Stimulated activated CD4-positive, alpha-beta T cell treated with anti-CD3 and anti-CD28 coated beads, Interleukin-1b, Interleukin-23, amount 100 ng/mL, for 24 hours (primary cell): Measurements from ENCODE around the gene ARHGEF10L.
"Not testable (repeated sequence)": the region's sequence is repeated elsewhere in the genome, so short reads cannot be mapped to it uniquely, and the experiment has no call there.

Experiments used
- DNase-seq, 4 experiments: peaks; one replicate each; pipeline ENCODE4 v3.0.0-alpha.2; 2020; ENCODE audit warnings: low read depth in 4 of 4, low spot score in 1 of 4

Gene ARHGEF10L, protein sequence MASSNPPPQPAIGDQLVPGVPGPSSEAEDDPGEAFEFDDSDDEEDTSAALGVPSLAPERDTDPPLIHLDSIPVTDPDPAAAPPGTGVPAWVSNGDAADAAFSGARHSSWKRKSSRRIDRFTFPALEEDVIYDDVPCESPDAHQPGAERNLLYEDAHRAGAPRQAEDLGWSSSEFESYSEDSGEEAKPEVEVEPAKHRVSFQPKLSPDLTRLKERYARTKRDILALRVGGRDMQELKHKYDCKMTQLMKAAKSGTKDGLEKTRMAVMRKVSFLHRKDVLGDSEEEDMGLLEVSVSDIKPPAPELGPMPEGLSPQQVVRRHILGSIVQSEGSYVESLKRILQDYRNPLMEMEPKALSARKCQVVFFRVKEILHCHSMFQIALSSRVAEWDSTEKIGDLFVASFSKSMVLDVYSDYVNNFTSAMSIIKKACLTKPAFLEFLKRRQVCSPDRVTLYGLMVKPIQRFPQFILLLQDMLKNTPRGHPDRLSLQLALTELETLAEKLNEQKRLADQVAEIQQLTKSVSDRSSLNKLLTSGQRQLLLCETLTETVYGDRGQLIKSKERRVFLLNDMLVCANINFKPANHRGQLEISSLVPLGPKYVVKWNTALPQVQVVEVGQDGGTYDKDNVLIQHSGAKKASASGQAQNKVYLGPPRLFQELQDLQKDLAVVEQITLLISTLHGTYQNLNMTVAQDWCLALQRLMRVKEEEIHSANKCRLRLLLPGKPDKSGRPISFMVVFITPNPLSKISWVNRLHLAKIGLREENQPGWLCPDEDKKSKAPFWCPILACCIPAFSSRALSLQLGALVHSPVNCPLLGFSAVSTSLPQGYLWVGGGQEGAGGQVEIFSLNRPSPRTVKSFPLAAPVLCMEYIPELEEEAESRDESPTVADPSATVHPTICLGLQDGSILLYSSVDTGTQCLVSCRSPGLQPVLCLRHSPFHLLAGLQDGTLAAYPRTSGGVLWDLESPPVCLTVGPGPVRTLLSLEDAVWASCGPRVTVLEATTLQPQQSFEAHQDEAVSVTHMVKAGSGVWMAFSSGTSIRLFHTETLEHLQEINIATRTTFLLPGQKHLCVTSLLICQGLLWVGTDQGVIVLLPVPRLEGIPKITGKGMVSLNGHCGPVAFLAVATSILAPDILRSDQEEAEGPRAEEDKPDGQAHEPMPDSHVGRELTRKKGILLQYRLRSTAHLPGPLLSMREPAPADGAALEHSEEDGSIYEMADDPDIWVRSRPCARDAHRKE (N-terminal part only)

DNA sequence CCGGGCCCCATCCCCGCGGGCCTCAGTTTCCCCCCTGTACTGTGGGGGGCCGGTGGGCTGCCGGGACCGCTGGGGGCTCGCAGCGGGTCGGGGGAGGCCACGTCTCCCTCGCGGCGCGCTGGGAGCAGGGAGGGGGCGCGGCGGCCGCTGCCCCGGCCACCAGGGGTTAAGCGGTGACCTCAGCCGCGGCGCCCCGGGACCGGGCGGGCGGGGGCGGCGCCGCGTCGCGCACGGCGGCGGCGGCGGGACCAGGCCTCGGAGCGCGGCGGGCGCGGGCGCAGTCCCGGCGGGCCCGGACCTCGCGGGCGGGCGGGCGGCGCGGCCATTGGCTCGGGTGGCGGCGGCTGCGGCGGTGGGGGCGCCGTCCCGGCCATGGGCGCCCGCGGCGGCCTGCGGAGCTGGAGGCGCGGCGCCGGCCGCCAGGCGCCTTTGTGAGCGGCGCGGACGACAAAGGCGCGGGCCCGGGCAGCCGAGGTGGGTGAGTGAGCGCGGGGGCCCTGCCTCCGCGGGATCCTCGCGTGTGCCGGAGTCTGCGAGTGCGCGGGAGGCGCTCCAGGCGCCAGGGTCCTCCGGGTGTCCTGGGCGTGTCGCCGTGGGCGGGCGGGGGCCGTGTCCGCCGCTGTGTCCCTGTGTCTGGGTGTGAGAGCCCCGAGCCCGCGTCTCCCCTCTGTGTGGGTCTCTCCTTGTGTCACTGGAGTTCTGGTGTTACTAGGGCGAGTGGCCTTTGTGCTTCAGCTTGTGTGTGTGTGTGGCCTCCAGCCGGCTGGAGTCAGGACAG lies at the start of gene ARHGEF10L:
Gene ARHGEF10L, plus strand, starts transcription at position 222 of the 778 bp plus-strand sequence. CDS start 40,898 bp downstream, outside the sequence.
- DNase-seq: no peak

DNA sequence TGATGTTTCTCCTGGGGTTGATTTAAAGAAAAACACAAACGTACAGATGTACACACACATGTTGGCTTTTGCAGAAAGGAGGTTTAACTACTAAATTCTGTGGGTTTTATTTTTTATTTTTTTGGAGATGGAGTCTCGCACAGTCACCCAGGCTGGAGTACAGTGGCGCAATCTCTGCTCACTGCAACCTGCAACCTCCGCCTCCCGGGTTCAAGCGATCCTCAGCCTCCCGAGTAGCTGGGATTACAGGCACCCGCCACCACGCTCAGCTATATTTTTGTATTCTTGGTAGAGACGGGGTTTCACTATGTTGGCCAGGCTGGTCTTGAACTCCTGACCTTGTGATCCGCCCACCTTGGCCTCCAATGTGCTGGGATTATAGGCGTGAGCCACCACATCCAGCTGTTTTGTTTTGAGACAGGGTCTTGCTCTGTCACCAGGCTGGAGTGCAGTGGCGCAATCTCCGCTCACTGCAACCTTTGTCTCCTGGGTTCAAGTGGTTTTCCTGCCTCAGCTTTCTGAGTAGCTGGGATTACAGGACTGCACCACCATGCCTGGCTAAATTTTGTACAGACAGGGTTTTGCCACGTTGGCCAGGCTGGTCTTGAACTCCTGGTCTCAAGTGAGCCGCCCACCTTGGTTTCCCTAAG lies 49.6 kb upstream of the ARHGEF10L start:
- DNase-seq: not testable (repeated sequence)

DNA sequence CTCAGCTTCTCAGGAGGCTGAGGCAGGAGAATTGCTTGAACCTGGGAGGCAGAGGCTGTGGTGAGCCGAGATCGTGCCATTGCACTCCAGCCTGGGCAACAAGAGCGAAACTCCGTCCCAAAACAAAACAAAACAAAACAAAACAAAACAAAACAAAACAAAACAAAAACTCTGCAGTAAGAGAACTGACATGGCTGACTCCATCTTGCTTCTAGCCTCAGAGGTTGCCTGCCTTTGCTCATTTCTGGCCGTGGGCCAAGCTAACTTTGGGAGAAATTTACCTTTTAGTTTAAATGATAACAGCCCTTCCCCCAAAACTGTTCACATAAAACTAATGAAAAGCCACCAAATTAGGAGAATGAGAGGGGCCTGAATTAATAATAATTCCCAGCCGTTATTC lies 48.8 kb upstream of the ARHGEF10L start:
- not testable (repeated sequence) for DNase-seq

DNA sequence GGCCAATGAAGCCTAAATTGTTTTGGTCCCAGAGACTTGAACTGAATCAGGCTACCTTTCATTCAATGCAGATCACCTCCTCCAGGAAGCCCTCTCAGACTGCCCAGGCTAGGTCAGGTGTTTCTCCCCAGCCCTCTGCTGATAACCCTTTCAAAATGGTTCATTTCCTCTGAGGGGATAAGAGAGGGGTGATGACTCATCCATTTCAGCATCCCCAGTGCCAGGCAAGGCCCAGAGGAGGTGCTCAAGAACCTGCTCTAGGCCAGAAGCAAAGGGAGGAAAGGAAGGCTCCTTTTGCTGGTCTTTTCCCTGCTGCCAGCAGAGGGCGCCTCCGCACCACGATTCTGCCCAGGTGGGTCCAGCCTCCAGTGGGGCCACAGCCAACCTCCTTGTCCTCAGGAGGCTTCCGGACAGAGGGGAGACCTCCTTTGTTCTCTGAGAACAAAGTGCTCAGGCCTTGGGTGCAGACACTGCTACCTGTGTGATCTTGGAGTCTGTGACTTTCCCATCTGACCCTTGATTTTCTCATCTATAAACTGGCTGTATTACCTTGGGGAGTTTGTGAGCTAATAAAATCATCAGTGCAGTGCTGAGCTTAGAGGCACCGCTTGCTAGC lies 45.3 kb upstream of the ARHGEF10L start:
- DNase-seq: peak; percentile 36 to 48 (median 42)

DNA sequence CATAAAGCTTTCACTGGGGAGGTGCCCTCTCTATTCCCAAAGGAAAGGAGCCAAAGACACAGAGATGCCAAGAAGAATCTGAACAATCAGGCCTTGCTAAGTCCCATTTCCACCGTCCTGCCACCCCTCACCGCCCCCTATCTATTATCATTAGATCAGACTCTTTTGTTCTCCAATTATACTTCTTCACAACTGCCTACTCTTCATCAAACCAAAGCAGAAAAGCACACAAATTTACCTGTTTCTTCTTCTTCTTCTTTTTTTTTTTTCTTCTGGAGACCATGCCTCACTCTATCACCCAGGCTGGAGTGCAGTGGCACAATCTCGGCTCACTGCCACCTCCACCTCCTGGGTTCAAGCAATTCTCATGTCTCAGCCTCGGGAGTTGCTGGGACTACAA lies 43.1 kb upstream of the ARHGEF10L start:
- no peak for DNase-seq

DNA sequence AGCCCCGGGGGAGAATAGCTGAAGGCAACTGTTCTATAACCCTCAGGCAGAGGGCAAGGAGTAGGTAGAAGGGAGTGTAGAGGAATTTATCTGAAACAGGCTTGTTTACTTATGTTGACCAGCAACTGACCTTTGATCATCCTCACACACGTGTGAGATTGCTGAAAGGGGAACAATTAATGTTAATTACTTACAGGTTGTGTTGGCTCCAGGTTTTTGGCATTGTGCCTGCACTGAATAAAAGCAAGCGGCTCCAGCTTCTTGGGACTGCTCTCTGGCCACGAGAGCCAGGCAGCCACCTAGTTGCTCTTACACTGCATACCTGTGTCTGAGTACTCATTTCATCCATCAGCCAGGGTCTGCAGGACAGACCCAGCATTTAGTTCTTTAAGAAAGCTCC lies 41.3 kb upstream of the ARHGEF10L start:
- DNase-seq: no peak

DNA sequence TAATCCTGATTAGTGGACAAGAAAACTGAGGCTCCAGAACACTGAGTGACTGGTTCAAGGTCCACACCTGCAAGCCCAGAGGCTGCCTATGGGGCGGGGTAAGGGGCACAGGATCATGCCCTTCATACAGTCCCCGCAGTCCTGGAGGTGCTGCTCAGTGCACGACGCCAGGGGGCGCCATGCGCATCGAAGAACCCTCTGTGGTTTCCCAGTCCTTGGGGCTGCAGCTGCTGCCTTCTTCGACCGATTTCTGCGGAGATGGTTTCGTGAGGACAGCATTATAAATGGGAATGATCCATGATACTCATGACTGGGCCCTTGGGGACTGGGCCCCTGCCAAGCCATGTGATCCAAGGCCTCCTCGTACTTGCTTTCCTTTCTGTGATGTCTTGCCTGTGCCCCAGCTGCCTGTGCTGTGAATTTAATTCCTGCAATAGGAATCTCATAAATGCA lies 37.1 kb upstream of the ARHGEF10L start:
- peak; percentile 4 to 34 (median 12) for DNase-seq

DNA sequence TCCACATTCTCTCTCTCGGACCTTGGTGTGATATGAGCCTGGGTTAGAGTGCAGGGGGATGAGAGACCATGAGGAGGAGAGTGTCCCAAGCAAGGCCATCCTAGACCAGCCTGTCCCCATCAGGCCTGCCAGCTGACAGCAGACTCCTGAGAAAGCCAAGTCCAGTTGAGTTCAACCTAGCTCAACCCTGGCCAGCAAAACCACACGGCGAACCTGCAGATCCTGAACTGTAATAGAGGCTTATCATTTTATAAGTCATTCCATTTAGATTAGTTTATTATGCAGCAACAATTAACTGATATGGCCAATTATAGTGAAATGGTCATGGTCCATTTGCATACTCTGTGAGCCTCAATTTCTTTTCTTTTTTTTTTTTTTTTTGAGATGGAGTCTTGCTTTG lies 36.4 kb upstream of the ARHGEF10L start:
- DNase-seq: no peak

DNA sequence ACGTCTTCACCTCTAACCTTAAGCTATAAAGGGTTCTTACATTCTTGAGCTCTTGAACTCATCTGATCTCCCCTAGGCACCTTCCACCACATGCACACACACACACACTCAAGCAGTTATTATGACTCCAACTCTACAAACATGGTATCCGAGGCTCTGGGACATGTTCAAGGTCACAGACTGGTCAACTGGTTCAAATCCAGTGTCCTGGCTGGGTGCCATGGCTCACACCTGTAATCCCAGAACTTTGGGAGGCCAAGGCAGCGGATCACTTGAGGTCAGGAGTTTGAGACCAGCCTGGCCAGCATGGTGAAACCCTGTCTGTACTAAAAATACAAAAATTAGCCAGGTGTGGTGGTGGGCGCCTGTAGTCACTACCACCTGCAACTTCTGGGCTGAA lies 32.3 kb upstream of the ARHGEF10L start:
- DNase-seq: not testable (repeated sequence)

DNA sequence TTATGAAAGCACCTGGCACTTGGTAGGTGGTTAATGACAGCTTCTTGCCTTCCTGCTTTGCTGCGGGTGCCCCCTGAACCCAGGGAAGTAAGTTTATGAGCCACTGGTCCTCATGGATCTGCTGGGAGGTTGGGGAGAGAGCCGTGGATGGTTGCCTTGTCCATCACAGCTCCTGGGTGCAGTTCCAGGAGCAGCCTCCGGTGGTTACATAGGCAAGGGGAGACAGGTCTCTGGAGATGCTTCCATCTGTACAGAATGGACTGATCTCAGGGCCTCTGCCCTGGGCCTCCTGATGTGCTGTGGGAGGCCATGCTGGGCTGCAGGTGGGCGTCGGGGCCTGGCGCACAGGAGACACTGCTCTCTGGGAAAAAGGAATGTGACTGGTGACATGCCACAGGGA lies 31.6 kb upstream of the ARHGEF10L start:
- DNase-seq: no peak

DNA sequence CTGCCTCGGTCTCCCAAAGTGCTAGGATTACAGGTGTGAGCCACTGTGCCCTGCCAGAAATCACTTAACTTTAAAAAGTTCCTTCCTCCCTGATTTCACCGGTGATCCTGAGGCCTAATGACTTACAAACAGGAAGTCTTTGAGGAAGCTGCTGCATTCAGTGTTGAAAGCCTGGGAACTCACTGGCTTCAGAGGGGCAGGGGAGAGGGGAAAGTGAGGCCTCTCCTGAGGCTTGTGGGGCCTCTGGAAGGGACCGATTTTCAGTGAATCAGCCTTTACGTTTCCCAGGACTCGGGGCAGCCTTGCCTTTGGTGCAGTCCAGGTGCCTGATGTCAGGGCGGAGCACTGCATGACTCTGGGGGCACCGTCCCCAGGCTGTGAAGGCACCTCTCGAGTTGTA lies 30.1 kb upstream of the ARHGEF10L start:
- no peak for DNase-seq

DNA sequence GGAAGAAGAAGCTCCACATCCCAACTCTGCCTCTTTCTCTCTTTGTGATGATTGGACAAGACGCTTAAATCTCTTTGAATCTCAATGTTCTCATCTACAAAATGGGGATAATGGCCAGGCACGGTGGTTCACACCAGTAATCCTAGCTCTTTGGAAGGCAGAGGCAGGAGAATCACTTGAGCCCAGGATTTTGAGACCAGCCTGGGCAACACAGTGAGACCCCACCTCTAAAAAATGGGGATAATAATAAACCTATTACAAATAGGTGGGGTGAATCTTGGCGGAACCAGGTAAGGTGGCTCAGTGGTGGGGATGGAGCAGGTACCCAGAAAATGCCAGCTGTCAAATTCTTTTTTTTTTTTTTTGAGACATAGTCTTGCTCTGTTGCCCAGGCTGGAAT lies 29.4 kb upstream of the ARHGEF10L start:
- no peak for DNase-seq

DNA sequence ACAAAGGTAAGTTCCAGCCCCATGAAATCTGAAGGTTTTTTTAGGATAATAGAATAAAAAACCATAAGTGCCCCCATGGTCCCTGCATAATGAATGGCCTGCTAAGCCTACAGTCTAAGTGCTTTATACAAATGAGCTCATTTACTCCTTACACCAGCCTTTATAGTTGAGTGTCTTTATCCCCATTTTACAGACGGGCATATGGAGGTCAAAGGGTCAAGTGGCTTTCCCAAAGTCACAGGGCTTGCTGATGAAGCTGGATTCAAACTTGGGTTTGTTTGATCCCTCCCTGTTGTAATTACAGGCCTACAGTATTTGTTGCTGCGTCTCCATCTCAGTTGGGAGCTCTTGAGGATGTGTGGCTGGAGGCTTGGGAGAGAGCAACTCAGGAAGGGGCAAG lies 28.3 kb upstream of the ARHGEF10L start:
- DNase-seq: no peak

DNA sequence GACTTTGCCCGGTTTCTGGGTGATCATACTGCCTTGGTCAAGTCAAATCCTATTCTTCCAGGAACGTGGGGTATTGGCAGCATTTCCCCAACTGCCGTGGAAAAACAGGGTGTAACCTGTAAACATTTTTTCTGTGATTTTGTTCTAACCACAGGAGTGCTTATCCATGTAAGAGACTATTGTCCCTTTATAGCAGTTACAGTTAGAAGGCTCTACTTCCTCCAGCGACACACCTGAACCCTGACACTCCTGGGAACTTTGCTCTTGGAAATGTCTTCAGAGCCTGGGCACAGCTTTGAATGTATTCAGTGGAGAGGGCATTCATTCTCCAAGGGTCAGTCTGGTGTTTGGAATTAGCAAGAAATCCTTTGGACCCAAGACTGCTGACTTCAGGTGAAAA lies 26.4 kb upstream of the ARHGEF10L start:
- DNase-seq: no peak

DNA sequence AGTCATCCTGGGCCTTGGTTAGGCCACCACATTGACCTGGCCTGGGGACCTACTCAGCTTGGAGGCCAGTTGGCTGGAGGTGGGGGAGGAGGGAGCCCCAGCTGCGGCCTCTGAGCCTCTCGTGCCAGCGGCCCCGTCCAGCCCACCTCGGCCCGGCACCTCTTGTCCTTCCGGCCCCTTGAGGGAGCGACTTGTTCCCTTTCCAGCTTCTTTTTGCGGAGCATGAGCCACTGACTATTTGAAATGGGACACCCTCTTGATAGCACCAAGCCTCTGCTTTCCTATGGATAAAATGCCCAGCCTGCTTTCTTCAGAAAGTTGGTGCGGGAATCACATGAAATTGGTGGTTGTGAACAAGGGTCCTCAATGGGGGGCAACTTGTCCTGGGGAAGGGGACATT lies 24.7 kb upstream of the ARHGEF10L start:
- no peak for DNase-seq

DNA sequence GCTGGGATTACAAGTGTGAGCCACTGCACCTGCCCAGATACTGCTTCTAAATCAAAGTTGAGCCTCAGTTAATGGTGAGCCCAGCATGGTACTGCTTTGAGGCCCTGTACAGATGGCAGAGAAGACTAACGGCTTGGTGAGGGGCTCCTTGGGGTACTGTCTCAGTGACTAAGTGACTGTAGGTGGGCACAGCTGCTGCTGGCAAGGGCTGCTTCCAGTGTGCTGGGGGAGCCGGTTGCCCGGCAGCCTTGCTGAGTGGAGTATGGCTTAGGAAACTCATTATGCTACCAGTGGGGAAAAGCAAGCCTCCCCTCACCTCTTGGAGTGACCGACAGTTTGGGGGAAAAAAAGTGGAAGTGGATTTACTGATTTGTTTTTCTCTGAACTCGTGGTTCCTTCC lies 23.6 kb upstream of the ARHGEF10L start:
- DNase-seq: no peak

DNA sequence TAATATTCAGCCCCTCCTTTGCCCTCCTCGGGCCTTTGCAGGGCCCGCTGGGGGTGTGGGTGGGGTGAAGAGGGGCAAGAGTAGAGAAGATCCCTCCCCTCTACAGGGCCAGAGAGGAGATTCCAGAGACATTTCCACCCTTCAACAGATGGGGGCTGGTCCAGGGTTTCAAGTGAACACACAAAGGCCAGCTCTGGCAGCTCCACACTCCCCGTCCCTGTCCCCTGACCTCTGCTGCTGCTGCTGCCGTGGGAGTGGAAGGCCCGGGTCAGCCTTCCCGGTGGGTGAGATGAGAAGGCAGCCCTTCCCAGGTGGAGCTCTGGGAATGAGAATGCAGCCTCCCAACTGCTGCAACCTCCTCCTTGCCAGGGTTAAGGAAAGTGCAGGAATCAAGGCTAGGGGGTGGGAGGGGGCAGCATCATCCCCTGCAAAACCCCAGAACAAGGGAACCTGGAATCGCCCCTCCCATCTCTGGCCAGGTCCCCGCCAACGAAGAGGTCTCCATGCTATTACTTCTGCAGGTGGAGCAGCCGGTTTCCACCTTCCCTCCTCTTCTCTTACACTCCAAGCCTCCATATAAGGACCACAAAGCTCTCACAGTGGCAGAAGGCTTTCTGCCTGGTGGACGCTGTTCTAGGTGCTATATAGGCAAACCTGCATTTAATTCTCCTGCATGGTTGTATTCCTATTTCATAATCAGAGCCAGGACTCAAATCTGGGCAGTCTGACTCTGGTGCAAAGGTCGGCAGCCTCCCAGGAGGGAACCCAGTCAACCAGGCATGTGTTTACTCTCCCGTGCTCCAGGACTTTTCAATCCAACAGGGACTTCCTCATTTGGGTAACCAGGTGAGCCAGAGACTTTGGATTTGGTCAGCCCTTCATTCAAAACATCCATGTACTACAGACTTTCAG lies 22.9 kb upstream of the ARHGEF10L start:
- no peak for DNase-seq

DNA sequence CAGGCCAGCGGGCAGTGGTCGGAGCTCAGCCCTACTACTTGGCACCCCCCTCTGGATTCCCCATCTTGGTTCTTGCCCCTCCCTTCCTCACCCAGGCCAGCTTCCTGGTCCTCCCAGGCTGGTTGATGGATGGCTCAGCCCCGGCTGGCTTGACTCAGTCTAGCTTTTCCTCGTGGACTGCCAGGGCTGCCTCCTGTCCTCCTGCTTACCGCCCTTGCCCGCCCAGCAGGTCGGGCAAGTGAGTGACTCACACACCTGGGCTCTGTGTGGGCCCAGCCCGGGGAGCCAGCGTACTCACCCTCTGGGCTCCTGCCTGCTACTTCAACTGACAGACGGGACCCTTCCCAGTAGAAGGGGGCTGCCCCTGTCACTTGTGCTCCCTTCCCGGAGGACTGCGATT lies 19.5 kb upstream of the ARHGEF10L start:
- no peak for DNase-seq
